Heart left ventricle (tissue), 16 donors: ENCODE data around the gene MYO1E. TPM values are rescaled to one million over a fixed set of nuclear protein-coding genes. Genes with fewer than 3 reads are reported as not detected.

Source experiments
- ATAC-seq, 4 donors: fragments of 200-7000 bp; cut with Tn5 transposase; one replicate each; pipeline ENCODE4 v1.9.1; 2020 to 2022; ENCODE audit warnings: moderate library complexity in 4 of 4, mild to moderate bottlenecking in 3 of 4, moderate number of reproducible peaks in 1 of 4
- DNase-seq, 5 donors: peaks; one replicate each; pipeline ENCODE4 v3.0.0-alpha.2; 2020
- H3K27ac ChIP-seq, 12 donors: fragments of 200-600 bp; sonication (generic) in 4 of 12; one replicate each; pipeline versions ENCODE4 v1.5.0 to v1.8.0; 2016 to 2022; ENCODE audit warnings: mild to moderate bottlenecking in 2 of 12
- H3K27me3 ChIP-seq, 9 donors: fragments of 200-600 bp; sonication (generic) in 2 of 9; one replicate each; pipeline versions ENCODE4 v1.5.1 to v1.8.0; 2016 to 2022; ENCODE audit warnings: mild to moderate bottlenecking in 3 of 9
- H3K36me3 ChIP-seq, 9 donors: fragments of 200-600 bp; sonication (generic) in 2 of 9; one replicate each; pipeline versions ENCODE4 v1.5.0 to v1.8.0; 2018 to 2022; ENCODE audit warnings: mild to moderate bottlenecking in 2 of 9
- H3K4me1 ChIP-seq, 12 donors: fragments of 200-600 bp; sonication (generic) in 4 of 12; one replicate each; pipeline versions ENCODE4 v1.5.0 to v1.8.0; 2016 to 2022; ENCODE audit warnings: mild to moderate bottlenecking in 3 of 12
- H3K4me3 ChIP-seq, 12 donors: fragments of 200-600 bp; sonication (generic) in 4 of 12; one replicate each; pipeline versions ENCODE4 v1.5.0 to v1.8.0; 2017 to 2022; ENCODE audit warnings: mild to moderate bottlenecking in 9 of 12, moderate library complexity in 4 of 12
- H3K9me3 ChIP-seq, 12 donors: fragments of 200-600 bp; sonication (generic) in 4 of 12; one replicate each; pipeline versions ENCODE4 v1.5.0 to v1.8.0; 2016 to 2022; ENCODE audit warnings: mild to moderate bottlenecking in 1 of 12
- CTCF ChIP-seq, 12 donors: fragments of 200-600 bp; sonication (generic) in 4 of 12; IDR thresholded peaks; one replicate each; pipeline versions ENCODE4 v1.5.0 to v1.8.0; 2018 to 2022; ENCODE audit warnings: antibody characterized with exemption in 12 of 12, mild to moderate bottlenecking in 5 of 12
- POLR2A ChIP-seq, 2 donors: fragments of 450-650 bp; IDR thresholded peaks; one replicate each; pipeline ENCODE4 v1.6.1; 2017; ENCODE audit warnings: antibody characterized with exemption in 2 of 2, mild to moderate bottlenecking in 2 of 2, moderate library complexity in 2 of 2
- WGBS, 4 donors: extraction: QIAGEN DNeasy Blood & Tissue Kit in 2 of 4; methylation state at CpG; one replicate each; pipeline versions ENCODE4 v1.1.5 to v1.1.7; 2013 to 2018; 5-methylcytosine and 5-hydroxymethylcytosine counted together
- intact Hi-C, 10 donors: fragments of 100-400 bp; cut with DNase I; formaldehyde crosslinking; loops; one replicate each; pipeline versions ENCODE4 v1.11.1 to v1.14.2; 2022
- polyA plus RNA-seq, 2 donors: library from polyadenylated mRNA; stranded (reverse); fragments of 200-250 nt; gene quantifications; one replicate each; pipeline ENCODE4 v1.2.3, GENCODE V29; 2013
- total RNA-seq, 9 donors: library from RNA; depleted of rRNA in 2 of 9; stranded (reverse); fragments of >200 nt in 2 of 9; fragmentation: NEBNext Ultra II Directional in 3 of 9; extraction: Animal tissue kit (Norgen Biotek cat#: 25700) in 3 of 9; gene quantifications; one replicate each; pipeline versions ENCODE4 v1.1.0 to v1.2.4, GENCODE V29; 2016 to 2023
- donor health status: ischemic (EF 13 %, LVEDD 7.1; RV severe dilation, severe dysfunction).
- donor health status: healthy with polysubstance abuse.
- donor health status: DM: no; HTN: yes; CAD: no.
- donor health status: DM: no; HTN: no; CAD: no.
- donor health status: ischemic (EF 25% LVEDD 6.9; RV normal size, moderate dysfunction).
- donor health status: ischemic (EF 25% LVEDD 5.7; RV mildly dilated, moderate dysfunction).
- donor health status: healthy.
- donor health status: DM: yes; HTN: yes; CAD: no.
- donor health status: ischemic (EF 35%, LVEDD 5.7; RV mildly dilated, moderate dysfunction).
- donor health status: nonischemic (EF 11% LVEDD 7.7; RV severe dilation, severe dysfunction).
- donor health status: DM: yes; HTN: yes; CAD: no.
- donor health status: PGD.
- donor health status: ischemic (EF 29% LVEDD 5.4; RV normal size, mild dysfunction).
- donor health status: nonischemic (EF 23%, LVEDD 6.1; RV moderate dilation, normal function).

Gene MYO1E
- total and polyA plus RNA-seq, 11 donors, result 8.5 to 98.6 (median 25.2) TPM

- WGBS, 4 donors, result 69 to 77% (median 75%) methylated on average over 3 of the region's 3 CpGs
- no peaks in the 10 kb centered on the region for H3K9me3 ChIP-seq
- intact Hi-C loops, result no loop called here
- no peaks in the 10 kb centered on the region for H3K36me3 ChIP-seq
- DNase-seq (no peak), ATAC-seq (no peak)
- TF ChIP-seq POLR2A (IDR thresholded peaks at IDR 0.05) (no peak), CTCF (IDR thresholded peaks at IDR 0.05) (no peak)
- H3K4me1 ChIP-seq, result peaks cover 0 to 41% (median 8%) of the 10 kb centered on the region in 12 donors
- H3K27me3 ChIP-seq, result no peaks in the 10 kb centered on the region
- no peak overlapping the region for H3K4me3 ChIP-seq
- no peak overlapping the region for H3K27ac ChIP-seq
These were observed 38.6 kb downstream of the MYO1E start for GRCh38 chr15:59334076-59334415.

GRCh38 chr15:59333401-59334075, 39.1 kb downstream of the MYO1E start:
- intact Hi-C loops, result no loop called here
- H3K27ac ChIP-seq, result no peak overlapping the region
- H3K27me3 ChIP-seq, result no peaks in the 10 kb centered on the region
- no peak for DNase-seq
- no peak for ATAC-seq
- TF ChIP-seq POLR2A (IDR thresholded peaks at IDR 0.05), result no peak
- TF ChIP-seq CTCF (IDR thresholded peaks at IDR 0.05), result no peak
- no peaks in the 10 kb centered on the region for H3K9me3 ChIP-seq
- WGBS, 4 donors, result 84 to 88% (median 85%) methylated on average over 6 of the region's 6 CpGs
- peaks cover 0 to 46% (median 10%) of the 10 kb centered on the region in 12 donors for H3K4me1 ChIP-seq
- no peaks in the 10 kb centered on the region for H3K36me3 ChIP-seq
- no peak overlapping the region for H3K4me3 ChIP-seq

- Histone ChIP-seq H3K36me3 (no peaks in the 10 kb centered on the region), H3K4me3 (no peak overlapping the region), H3K4me1 (peaks cover 0 to 56% (median 13%) of the 10 kb centered on the region in 12 donors), H3K27ac (no peak overlapping the region), H3K27me3 (no peaks in the 10 kb centered on the region), H3K9me3 (no peaks in the 10 kb centered on the region)
- WGBS, 4 donors, result 86 to 91% (median 90%) methylated on average over 5 of the region's 5 CpGs
- ATAC-seq, result no peak
- no peak for DNase-seq
- intact Hi-C loops, result no loop called here
- TF ChIP-seq POLR2A (IDR thresholded peaks at IDR 0.05), result no peak
- TF ChIP-seq CTCF (IDR thresholded peaks at IDR 0.05), result no peak
These were observed 40.7 kb downstream of the MYO1E start for GRCh38 chr15:59332009-59332408.

- H3K4me3 ChIP-seq, result no peak overlapping the region
- WGBS, 4 donors, result 88 to 96% (median 90%) methylated on average over 8 of the region's 8 CpGs
- no peak for TF ChIP-seq CTCF (IDR thresholded peaks at IDR 0.05)
- TF ChIP-seq POLR2A (IDR thresholded peaks at IDR 0.05), result no peak
- H3K27ac ChIP-seq, result no peak overlapping the region
- peaks cover 0 to 56% (median 13%) of the 10 kb centered on the region in 12 donors for H3K4me1 ChIP-seq
- H3K27me3 ChIP-seq, result no peaks in the 10 kb centered on the region
- DNase-seq (no peak), ATAC-seq (no peak)
- H3K36me3 ChIP-seq, result no peaks in the 10 kb centered on the region
- no peaks in the 10 kb centered on the region for H3K9me3 ChIP-seq
- intact Hi-C loops, result no loop called here
These were observed 42.0 kb downstream of the MYO1E start for GRCh38 chr15:59330649-59331048.
